HEK293T (cell line): Measurements from ENCODE around the gene ANXA9.

Experiments
- CTCF ChIA-PET: fragments of 350-600 bp; formaldehyde crosslinking; extraction: SDS; loops from one replicate; lab custom pipeline; 2021; ENCODE audit warnings: antibody characterized with exemption, inconsistent platforms; lab: Yijun Ruan, JAX
- POLR2A ChIA-PET: fragments of 350-600 bp; formaldehyde crosslinking; extraction: SDS; loops from one replicate; lab custom pipeline; 2020; ENCODE audit warnings: antibody characterized with exemption, inconsistent platforms; lab: Yijun Ruan, JAX
- DNase-seq: peaks from one replicate; pipeline ENCODE4 v3.0.0; 2012; ENCODE audit warnings: mixed read lengths; ENCODE audit errors: extremely low spot score
- ARNT ChIP-seq: fragments of 450-650 bp; IDR thresholded peaks from 2 replicates; pipeline ENCODE4 v1.6.1; 2017; ENCODE audit warnings: mild to moderate bottlenecking
- BHLHE40 ChIP-seq: fragments of 450-650 bp; IDR thresholded peaks from 2 replicates; pipeline ENCODE4 v1.6.1; 2016; ENCODE audit warnings: mild to moderate bottlenecking, moderate library complexity, borderline replicate concordance
- CTBP1 ChIP-seq: fragments of 450-650 bp; IDR thresholded peaks from 2 replicates; pipeline ENCODE4 v1.6.1; 2016; ENCODE audit warnings: borderline replicate concordance
- ELF4 ChIP-seq: fragments of 450-650 bp; IDR thresholded peaks from 2 replicates; pipeline ENCODE4 v1.6.1; 2017; ENCODE audit warnings: antibody characterized with exemption
- FOXA1 ChIP-seq: fragments of 450-650 bp; IDR thresholded peaks from 2 replicates; pipeline ENCODE4 v1.6.1; 2016; ENCODE audit warnings: mild to moderate bottlenecking
- FOXK2 ChIP-seq: fragments of 450-650 bp; IDR thresholded peaks from 2 replicates; pipeline ENCODE4 v1.6.1; 2016; ENCODE audit warnings: mild to moderate bottlenecking
- FOXM1 ChIP-seq: fragments of 450-650 bp; IDR thresholded peaks from 2 replicates; pipeline ENCODE4 v1.6.1; 2017; ENCODE audit warnings: mild to moderate bottlenecking, borderline replicate concordance
- HDGF ChIP-seq: fragments of 450-650 bp; IDR thresholded peaks from 2 replicates; pipeline ENCODE4 v1.6.1; 2017; ENCODE audit warnings: antibody characterized with exemption, borderline replicate concordance
- L3MBTL2 ChIP-seq: fragments of 450-650 bp; conservative IDR thresholded peaks from 2 replicates; pipeline ENCODE4 v1.6.1; 2016; ENCODE audit warnings: mild to moderate bottlenecking
- LEF1 ChIP-seq: fragments of 450-650 bp; IDR thresholded peaks from 2 replicates; pipeline ENCODE4 v1.6.1; 2017; ENCODE audit warnings: mild to moderate bottlenecking, borderline replicate concordance
- NFRKB ChIP-seq: fragments of 450-650 bp; IDR thresholded peaks from 2 replicates; pipeline ENCODE4 v1.6.1; 2016; ENCODE audit warnings: mild to moderate bottlenecking, moderate library complexity
- SP1 ChIP-seq: fragments of 450-650 bp; IDR thresholded peaks from 2 replicates; pipeline ENCODE4 v1.6.1; 2017
- SUZ12 ChIP-seq: fragments of 450-650 bp; IDR thresholded peaks from 2 replicates; pipeline ENCODE4 v1.6.1; 2016; ENCODE audit warnings: mild to moderate bottlenecking
- TARDBP ChIP-seq: fragments of 450-650 bp; IDR thresholded peaks from 2 replicates; pipeline ENCODE4 v1.6.1; 2016
- ZNF384 ChIP-seq: fragments of 450-650 bp; IDR thresholded peaks from 2 replicates; pipeline ENCODE4 v1.6.1; 2016
- TF ChIP-seq, protein P1 (sequence below): fragments of 450-650 bp; IDR thresholded peaks from 2 replicates; pipeline ENCODE4 v1.6.1; 2016

ANXA9 gene

DNA sequence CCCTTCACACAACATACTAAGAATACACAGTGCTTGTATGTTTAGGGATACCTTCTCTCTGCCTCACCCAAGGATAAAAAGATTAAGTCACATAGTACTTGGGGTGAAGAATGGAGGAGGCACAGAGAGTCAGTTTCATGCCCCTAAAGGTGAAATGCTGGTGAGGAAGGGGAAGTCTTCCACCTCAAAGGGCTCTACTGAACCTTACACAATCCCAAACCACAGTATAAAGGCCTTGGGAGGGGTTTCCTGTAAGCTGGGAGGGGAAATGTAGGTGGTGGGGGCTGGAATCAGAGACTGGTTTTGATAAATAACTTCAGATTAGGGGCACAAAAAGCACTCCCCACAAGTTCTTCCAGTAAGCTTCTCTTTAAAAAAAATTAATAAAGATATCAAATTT is 21.1 kb downstream of the ANXA9 start:
- ChIA-PET POLR2A (no interaction called here), CTCF (no interaction called here)
- no peak for DNase-seq
- no peak for TF ChIP-seq SP1
- TF ChIP-seq, protein P1, sequence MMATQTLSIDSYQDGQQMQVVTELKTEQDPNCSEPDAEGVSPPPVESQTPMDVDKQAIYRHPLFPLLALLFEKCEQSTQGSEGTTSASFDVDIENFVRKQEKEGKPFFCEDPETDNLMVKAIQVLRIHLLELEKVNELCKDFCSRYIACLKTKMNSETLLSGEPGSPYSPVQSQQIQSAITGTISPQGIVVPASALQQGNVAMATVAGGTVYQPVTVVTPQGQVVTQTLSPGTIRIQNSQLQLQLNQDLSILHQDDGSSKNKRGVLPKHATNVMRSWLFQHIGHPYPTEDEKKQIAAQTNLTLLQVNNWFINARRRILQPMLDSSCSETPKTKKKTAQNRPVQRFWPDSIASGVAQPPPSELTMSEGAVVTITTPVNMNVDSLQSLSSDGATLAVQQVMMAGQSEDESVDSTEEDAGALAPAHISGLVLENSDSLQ: no peak
- no peak for TF ChIP-seq NFRKB
- no peak for TF ChIP-seq LEF1
- TF ChIP-seq BHLHE40: no peak
- no peak for TF ChIP-seq CTBP1
- no peak for TF ChIP-seq L3MBTL2
- TF ChIP-seq ZNF384: no peak
- no peak for TF ChIP-seq TARDBP
- no peak for TF ChIP-seq FOXM1
- no peak for TF ChIP-seq SUZ12
- no peak for TF ChIP-seq FOXK2
- TF ChIP-seq FOXA1: no peak
- no peak for TF ChIP-seq HDGF
- TF ChIP-seq ARNT: no peak
- no peak for TF ChIP-seq ELF4

DNA sequence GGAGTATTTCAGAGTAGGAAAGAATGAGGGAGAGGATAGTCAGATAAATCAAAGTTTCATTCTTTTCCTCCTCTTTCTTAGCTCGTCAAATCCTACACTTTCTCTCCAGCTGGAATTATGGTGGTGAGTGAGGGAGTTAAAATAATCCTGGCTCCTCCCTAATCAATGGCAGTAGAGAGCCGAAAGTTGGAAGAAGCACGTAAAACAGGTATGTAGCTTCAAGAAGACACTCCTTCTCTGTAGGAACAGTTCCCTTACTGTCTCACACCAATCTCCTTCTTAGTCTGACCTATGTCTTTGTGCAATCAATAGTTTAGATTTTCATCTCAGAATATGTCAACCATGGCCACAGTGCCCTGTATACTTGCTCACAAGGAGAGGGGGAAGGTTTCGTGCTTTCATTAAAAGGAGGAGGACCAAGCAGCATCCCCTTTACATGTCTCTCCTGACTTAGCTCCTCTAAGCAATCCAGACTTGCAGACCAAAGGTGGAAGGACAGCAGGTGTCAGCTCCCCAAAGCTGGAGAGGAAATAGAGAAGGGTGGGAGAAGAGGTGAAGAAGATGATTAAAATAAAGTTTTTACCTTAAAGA is 23.7 kb downstream of the ANXA9 start:
- CTCF ChIA-PET: interaction anchor here (0.5 to 3.1 kb wide), 18 partner anchors 9 to 446 kb away, joined by 3 to 63 read pairs (median 4); partner anchors contain the start of genes ANXA9, GABPB2 and TNFAIP8L2
- POLR2A ChIA-PET: interaction anchor here (0.8 to 2.7 kb wide), 20 partner anchors 7 to 427 kb away, joined by 3 to 20 read pairs (median 7); partner anchors contain the start of genes ANXA9, C1orf56, CERS2 and ENSA
- TF ChIP-seq FOXA1: no peak
- TF ChIP-seq BHLHE40: no peak
- TF ChIP-seq ELF4: no peak
- TF ChIP-seq L3MBTL2: no peak
- no peak for DNase-seq

DNA sequence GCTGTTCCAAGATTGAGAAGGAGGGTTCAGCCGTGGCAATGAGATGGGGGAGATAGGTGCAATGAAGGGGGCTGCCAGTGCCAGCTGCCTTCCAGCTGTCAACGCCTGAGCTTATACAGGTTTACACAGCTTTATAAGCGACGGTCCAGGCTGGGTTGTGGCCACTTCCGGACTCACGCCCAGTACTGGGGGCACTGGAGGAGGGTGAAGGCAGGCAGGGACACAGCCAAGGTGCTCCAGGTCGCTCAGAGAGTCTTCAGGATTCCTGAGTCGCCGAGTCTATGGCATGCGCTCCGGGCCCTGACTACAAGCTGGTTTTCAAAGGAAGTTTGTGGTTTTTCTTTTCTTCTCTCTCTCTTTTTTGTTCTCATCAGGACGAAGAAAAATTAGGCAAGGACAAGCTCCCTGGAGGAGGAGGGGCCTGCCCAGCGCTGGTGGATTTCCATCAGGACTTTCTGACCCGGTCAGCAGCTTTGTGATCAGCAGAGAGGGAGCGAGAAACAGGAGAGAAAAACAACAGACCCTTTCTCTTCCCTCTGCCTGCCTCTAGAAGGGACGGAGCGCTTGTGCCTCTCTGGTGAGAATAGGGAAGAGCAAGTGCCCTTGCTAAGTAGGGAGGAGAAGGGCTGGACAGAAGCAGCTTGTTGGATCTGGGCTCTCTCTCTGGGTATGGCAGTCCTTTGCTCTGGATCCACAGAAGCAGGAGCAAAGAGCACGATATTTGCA is 24.4 kb downstream of the ANXA9 start, which contains the start of gene MINDY1:
Gene MINDY1, minus strand, starts transcription at position 576 of the 726 bp plus-strand sequence. CDS start 4,285 bp downstream, outside the sequence.
- ChIA-PET CTCF (interaction anchor here (0.5 to 3.1 kb wide), 16 partner anchors 10 to 445 kb away, joined by 3 to 63 read pairs (median 4); partner anchors contain the start of genes ANXA9 and TNFAIP8L2), POLR2A (interaction anchor here (0.7 to 2.7 kb wide), 26 partner anchors 8 to 491 kb away, joined by 3 to 20 read pairs (median 5); partner anchors contain the start of genes ANXA9, ARNT, C1orf56 and CERS2)
- TF ChIP-seq ELF4 (peak; percentile 37; the same call in 1 of the 2 replicates), BHLHE40 (no peak), L3MBTL2 (peak; percentile 36)
- peak; percentile 87 for DNase-seq

DNA sequence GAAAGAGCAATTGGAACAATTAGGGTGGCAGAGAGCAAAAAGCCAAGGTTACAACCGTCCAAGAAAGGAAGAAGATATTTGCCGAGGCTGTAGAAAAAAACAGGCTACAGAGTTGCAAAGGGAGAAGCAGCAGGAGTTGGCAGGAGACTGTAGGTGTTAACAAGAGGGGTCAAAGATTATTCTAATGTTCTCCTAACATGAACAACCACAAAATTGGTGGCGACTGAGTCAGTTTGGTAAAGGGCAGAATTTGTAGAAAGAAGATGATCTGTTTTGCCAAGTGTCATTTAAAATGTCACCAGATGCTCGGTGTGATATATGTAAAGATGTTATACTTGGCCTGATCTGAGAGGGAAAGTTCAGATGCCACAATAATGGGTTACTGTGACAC is 25.8 kb downstream of the ANXA9 start:
- ChIA-PET CTCF (interaction anchor here (3.1 kb wide), 1 partner anchor 29 kb away, joined by 51 read pairs; the partner anchor contains the start of gene ANXA9), POLR2A (interaction anchor here (0.7 to 2.2 kb wide), 3 partner anchors 9 to 182 kb away, joined by 3 to 14 read pairs (median 7); partner anchors contain the start of gene VPS72)
- TF ChIP-seq BHLHE40: no peak
- no peak for TF ChIP-seq CTBP1
- TF ChIP-seq TARDBP: no peak
- TF ChIP-seq ARNT: no peak
- no peak for TF ChIP-seq SP1
- no peak for TF ChIP-seq FOXA1
- no peak for TF ChIP-seq HDGF
- TF ChIP-seq L3MBTL2: no peak
- TF ChIP-seq SUZ12: no peak
- TF ChIP-seq ELF4: no peak
- TF ChIP-seq, protein P1: no peak
- TF ChIP-seq FOXM1: no peak
- no peak for TF ChIP-seq FOXK2
- no peak for TF ChIP-seq LEF1
- TF ChIP-seq ZNF384: no peak
- no peak for TF ChIP-seq NFRKB

DNA sequence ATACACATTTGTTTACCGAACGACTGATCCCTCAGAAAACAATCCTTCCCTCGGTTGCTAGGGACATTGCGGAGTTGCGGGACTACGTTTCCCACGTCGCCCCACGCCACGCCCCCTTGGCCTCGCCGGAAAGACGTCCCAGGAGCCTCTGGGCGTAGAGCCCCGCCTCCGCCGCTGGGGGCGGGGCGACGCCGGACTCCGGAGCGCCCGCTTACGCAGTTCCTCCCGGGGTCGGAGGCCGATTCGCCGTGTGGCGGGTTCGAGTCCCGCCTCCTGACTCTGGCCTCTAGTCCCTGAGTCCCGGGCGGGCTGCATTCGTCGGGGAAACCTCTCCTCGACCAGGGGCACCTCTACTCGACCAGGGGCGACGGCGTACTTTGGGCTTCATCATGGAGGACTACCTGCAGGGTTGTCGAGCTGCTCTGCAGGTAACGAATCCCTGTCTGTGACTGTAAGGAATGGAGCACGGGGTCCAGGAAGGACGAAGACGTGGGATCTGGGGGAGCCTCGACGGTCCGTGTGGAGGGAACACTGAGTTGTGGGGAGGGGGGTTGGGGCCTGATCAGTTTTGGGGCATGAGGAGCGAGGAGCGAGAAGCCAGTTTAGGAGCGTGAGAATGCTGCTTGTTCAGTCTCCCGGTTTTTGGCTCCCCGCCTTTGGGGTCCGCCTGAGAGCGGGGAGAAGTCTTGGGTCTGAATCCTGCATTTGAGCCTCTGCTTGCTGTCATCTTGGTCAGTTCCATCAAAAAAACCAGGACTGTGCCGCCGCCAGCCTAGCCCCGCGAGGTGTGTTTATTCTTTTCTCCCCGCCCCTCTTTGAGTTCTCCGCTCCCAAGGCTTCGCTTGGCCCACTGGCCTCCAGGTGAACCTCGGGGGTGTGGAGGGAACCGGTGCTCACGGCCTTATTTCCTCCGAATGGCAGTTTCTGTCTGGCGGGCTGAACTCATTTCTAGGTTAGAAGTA is 26.4 kb downstream of the ANXA9 start, which contains the start of gene PRUNE1:
Gene PRUNE1, plus strand, starts transcription at position 206 of the 962 bp plus-strand sequence. Its CDS starts 184 bp downstream, at position 390.
- ChIA-PET CTCF (interaction anchor here (0.8 to 1.4 kb wide), 2 partner anchors 12 to 64 kb away, joined by 3 to 4 read pairs; no protein-coding TSS in a partner anchor), POLR2A (interaction anchor here (0.7 kb wide), 1 partner anchor 9 kb away, joined by 3 read pairs; no protein-coding TSS in a partner anchor)

More for the DNA sequence above, 25.8 kb downstream of the ANXA9 start:
- DNase-seq: no peak

DNA sequence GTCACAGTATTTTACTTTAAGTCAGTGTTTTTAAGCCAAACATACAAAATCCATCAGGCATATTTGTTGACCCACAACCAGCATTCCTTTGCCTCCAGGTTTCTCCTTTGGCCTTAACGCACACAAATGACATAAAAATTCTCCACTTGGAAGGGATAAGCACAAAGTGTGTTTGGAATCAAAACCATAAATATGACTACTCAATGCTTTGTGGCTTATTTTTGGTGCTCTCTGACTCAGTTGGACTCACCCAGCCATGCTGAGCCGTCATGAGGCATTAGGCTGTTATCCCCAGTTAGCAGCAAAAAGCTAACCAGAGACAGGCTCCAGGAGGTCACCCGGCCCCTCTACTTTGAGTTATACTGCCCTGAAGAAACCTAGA is 27.1 kb downstream of the ANXA9 start:
- DNase-seq: no peak
- CTCF ChIA-PET: interaction anchor here (0.8 to 1.4 kb wide), 2 partner anchors 13 to 63 kb away, joined by 3 to 4 read pairs; no protein-coding TSS in a partner anchor

More for the DNA sequence above, 26.4 kb downstream of the ANXA9 start, which contains the start of gene PRUNE1:
- peak; percentile 100 for DNase-seq
- TF ChIP-seq L3MBTL2 (peak; percentile 93), CTBP1 (no peak)

More for the DNA sequence above, 27.1 kb downstream of the ANXA9 start:
- POLR2A ChIA-PET: no interaction called here
- TF ChIP-seq CTBP1: no peak
- TF ChIP-seq NFRKB: no peak
- TF ChIP-seq FOXK2: no peak
- TF ChIP-seq L3MBTL2: no peak
- TF ChIP-seq LEF1: no peak
- TF ChIP-seq HDGF: no peak
- TF ChIP-seq ELF4: no peak
